Endometrium (tissue), 2 donors: ENCODE results near the gene WIPF3.

ENCODE experiments used
- FAIRE-seq: peaks from 2 replicates; lab custom pipeline; 2012; peaks lifted over from hg19 to GRCh38; lab: Jason Lieb, UNC
- donor health status: control.
- donor health status: control.

WIPF3 gene

DNA sequence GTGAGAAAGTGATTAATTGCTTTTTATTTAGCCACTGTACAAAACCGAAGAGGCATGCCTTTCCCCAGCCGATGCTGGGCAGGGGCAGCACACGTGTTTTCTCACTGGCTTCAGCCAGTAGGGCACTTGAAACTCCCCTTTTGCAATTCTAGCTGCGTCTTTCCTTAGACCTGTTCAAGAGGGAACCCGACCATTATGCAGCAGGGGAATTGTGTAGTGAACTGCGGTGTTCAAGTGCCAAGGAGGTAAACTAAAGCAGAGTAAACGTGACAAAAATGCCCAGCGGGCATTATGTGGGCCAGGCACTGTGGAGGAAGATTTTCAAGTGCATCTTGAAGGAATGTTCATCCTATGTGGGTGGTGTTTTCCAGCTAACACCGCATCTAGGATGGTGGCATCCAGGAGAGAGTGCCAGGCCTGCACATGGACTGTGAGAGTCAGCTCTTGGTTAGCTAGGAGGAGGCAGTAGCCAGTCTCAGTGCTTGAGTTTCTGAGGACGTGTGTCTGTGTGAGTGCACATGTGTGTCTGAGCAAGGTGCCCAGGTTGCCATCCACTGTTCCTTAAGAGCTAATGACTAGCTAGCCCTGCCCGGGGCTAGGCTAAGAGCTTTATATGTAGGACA is 3.3 kb downstream of the WIPF3 start:
- FAIRE-seq, result no peak

DNA sequence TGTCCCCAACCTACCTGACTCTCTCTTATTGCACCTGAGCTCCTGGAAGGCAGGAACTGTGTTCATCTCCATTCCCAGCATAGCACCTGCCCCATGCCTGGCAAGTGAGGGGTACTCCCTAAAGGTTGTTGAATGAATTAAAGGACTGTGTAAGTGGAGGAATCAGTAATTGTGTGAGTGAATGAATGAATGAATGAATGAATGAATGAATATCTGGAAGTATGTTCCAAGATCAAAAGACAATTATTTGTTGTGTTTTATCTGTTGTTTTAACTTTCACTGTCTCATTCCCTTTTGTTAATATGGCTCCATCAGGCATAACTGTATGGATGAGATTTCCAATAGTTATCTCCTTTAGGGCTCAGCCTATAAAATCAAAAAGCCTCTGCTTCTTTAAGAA is 4.0 kb downstream of the WIPF3 start:
- FAIRE-seq, result no peak

DNA sequence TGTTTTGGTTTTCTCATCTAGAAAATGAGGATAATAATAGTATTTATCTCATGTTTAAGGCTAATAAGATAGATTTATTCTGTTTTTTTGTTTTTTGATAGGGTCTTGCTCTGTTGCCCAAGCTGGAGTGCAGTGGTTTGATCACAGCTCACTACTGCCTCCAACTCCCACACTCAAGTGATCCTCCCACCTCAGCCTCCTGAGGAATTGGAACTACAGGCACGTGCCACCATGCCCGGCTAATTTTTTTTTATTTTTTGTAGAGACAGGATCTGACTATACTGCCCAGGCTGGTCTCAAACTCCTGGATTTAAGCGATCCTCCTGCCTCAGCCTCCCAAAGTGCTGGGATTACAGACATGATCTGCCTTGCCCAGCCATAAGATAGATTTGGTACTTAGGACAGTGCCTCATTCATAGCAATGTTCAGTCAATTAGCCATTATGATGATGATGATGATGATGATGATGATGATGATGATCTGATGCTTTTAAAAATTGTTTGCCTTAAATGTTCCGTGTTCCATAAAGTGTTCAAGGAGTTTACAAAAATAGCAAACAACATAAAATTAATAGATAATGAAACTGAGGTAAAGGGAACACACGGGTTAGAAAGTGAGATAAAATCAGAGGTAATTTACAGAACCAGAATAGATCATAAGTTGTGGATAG is 4.6 kb downstream of the WIPF3 start:
- no peak for FAIRE-seq

DNA sequence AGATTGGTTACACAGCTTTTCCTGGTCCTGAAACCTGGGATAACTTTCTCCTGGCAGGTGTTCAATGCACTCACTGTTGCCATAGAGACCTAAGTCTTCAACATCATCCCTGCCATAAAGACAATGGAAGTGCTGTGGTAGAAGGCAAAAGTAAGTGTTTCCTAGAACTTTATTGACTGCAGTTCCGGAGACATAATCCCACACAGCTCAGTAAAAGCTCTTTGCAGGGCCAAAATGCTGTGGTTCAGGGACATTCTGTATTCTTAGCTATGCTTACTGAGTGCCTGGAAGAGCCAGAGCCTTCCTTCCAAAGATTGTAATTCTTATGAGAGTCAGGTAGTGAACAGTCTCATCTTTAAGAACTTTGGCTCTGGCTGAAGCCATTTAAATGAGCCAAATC is 5.3 kb downstream of the WIPF3 start:
- no peak for FAIRE-seq

DNA sequence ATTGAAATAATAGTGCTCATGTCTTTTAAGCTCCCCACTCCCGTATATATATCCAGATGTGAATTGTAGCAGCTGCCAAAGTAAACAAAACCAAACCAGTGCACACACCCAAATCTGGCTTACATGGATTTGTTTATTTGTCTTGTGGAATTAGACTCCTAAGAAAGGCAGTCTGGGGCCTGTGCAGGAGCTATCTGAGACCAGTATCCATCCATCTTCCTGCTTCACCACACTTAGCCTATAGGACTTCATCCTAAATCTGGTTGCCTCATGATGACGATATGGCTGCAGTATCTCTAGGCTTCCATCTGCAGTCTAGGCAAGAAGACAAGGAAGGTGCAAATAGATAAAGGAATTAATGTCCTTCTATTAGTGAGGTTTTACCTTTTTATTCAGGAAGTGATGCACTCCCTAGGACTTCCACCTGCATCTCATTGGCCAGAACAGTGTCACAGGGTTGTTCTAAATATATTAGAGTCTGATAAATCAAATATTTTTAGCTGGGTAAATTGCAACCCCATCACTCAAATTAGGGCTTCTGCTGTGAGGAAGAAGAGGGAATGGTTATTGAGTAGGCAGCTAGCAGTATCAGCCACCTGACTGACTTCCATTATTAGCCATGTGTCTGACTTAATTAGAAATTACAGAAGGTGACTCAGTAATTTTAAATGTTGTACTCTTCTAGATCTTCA is 6.0 kb downstream of the WIPF3 start:
- FAIRE-seq, result peak; percentile 96

DNA sequence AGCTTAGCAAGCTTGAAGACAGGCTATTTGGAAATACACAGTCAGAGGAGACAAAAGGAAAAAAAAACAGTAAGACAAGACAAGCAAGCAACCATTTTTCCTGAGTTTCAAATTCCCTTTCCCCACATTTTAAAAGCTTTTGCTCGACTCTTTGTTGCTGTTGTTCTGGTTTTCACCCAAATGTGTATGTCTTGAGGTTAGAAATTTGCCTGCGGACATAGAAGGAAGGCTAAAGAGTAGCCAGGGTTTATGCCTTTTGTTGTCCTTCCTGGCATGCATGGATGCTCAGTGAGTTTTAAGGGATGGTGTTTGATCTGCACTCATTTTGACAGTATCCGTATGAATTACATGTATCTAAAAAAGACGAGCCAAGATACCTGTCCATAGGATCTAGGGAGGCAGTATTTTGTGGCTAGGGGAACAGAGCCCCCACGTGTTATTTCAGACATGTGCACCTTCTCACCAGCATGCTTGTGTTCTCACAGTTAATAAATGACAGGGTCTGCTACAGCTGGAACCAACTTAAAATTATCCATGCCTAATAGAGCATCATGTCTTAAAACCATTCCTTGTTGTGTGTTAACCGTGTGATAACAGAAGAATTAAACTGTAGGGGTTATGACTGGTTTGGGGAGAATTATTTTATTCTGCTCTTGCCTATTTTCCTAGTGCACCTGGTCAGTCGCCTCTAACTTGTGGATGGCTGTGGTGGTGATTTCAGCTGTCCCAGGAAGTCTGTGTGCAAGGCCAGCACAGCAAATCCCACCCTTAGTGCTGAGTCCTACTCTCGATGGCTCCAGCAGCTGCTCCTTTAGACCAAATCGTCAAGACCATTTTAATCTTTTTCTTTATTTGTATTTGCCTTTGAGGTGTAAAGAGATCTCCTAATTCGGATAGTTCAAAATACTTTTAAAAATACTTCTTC is 9.1 kb downstream of the WIPF3 start:
- FAIRE-seq, result no peak

DNA sequence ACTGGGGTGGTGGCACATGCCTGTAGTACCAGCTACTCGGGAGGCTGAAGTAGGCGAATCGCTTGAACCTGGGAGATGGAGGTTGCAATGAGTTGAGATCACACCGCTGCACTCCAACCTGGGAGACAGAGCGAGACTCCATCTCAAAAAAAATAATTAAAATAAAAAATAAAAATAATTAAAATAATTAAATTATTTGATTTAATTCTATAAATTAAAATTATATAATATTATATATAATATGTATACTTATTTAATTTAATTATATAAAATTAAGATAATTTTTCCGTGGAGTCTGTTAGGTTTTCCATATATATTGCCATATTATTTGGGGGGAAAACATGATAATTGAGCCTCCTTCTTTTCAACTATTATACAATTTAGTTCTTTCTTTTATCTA is 12.0 kb downstream of the WIPF3 start:
- FAIRE-seq, result no peak

DNA sequence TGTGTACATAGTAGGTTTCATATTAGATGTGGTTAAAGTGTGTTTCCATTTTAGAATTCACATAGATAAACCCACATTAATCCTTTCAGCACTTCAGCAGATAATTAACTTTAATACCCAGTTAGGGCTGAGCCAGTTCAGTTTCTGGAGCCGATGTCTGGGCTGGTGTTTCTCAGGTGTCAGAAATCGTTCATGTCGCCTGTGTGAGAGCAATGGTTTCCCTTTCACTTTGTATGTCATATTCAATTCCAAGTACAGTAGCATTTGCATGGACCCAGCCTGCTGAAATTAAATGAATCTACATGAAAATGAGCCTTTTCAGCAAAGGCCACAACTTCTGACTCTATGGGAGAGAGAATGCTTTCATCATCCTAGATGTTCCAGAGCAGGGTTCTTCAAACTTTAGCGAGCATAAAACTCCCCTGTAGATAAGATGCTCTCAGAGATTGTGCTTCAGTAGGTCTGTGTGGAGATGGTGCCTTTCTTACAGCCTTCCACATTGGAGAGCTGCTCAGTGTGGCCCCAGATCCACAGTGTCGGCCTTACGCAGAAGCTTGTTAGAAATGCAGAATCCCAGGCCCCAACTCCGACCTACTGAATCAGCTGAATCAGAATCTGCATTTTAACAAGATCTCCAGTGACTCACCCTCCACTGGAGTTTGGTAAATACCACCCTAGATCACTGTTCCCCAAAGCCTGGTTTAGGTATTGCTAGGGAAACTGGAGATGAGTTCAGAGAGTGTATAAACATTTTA is 19.6 kb downstream of the WIPF3 start:
- FAIRE-seq, result no peak

DNA sequence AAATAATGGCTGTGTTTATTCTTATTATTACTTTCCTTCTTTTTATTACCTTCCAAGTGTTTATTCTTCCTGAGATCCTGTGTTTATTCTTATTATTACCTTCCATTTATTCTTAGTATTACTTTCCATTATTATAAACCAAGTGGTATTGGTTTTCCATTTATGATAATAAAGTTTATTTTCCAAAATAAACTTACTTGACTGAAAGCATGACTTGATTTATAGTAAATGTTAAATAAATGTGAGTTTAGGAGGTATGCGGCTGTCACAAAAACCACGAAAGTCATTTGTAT is 20.2 kb downstream of the WIPF3 start:
- no peak for FAIRE-seq

DNA sequence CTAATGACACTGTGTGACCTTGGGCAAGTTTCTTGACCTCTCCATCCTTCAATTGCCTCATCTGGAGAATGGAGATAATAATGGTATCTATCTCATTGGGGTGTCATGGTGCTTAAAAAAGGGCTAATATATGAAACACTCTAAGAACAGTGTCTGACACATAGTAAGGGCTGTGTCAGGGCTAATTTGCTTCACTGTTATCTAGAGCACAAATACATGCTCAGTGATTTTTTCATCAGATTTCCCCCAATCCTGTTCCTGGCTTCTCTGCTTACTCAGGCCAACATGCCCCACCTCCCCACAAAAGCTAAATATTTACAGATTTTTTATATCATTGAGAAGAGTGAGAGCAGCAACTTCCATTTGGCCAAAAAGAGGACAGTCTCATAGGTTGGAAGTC is 20.6 kb downstream of the WIPF3 start:
- no peak for FAIRE-seq

DNA sequence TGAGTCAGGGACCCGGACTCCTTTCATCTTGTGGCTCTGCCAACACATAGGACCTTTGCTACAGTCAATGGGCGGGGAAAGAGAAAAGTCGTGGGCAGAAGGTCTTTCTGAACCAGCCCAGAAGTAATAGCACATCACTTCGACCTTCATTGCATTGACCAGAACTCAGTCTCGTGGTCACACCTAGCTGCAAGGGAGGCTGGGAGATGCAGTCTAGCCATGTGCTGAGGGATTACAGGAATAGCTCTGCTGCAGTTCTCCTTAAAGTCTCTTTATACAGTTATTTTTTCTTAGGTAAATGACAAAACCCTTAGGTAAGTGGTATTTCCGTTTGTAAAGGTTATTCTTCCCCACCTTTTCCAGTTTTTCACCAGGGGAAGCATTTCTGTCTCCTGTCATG is 25.4 kb downstream of the WIPF3 start:
- FAIRE-seq, result no peak

DNA sequence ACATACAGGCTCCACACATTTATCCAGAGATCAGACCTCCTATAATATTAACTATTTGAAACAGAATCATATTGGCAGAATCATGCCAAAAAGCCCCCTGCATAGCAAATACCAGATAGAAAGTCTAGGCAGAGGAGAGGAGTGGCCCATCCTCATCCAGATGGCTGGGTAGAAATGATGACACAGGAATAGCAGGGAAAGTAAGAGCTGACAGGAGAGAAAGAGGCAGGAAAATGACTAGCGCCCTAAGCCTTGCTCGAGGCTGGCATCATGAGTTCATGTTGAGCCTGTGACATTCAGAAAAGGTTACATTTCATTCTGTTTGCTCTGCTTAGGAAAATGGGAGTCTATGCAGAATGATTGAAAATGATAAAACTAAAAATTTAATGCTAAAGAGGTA is 27.6 kb downstream of the WIPF3 start:
- FAIRE-seq, result no peak

DNA sequence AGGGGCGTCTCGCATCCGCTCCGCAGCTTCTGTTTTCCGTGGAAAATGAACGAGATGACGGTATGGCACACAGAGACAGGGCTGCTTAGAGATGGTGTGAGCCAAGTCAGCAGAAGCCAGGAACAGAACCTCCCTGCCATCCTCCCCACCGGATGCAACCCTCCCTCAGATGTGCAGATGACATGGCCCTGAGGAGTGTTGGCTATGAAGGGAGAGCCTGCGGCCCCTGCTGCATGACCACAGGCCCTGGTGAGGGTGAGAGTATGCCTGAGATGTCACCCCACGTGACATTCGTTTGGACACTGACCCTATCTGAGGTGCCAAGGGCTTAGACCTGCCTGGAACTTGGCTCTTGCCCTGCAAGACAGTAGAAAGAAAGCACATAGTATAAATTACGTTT is 29.4 kb downstream of the WIPF3 start:
- FAIRE-seq, result no peak

DNA sequence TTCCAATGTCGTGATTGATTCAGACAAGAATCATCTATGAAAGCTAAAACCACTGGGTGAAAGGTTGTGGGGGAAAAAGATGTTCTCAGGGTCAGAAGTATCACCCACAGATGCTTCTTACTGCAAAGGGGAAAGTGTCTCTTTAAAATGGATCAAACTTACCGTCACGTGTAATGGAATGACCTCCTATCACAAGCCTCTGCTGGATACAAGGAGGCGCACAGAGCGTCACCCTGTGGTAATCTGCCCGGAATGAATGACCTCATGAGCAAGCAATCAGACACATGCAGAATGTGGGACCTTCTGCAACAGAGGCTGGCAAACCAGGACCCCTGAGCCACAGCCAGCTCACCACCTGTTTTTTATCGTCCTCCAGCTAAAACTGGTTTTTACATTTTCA is 33.0 kb downstream of the WIPF3 start:
- no peak for FAIRE-seq

DNA sequence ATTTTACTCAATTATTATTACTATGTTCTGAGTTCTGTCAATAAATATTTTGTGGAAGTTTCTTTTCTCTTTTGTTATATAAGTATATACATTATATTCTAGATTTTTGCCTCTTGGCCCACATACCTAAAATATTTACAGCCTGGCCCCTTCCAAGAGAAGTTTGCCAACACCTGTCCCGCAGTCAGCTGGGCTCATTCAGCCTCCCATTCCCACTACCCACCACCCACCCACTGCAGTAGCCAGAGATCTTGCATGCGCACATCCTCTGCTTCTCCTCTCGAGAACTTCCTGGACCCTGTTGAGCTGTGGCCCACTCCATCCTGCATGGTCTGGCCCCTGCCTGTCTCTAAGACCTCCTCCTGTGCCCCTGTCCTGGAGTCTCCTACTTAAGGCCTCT is 33.6 kb downstream of the WIPF3 start:
- no peak for FAIRE-seq

DNA sequence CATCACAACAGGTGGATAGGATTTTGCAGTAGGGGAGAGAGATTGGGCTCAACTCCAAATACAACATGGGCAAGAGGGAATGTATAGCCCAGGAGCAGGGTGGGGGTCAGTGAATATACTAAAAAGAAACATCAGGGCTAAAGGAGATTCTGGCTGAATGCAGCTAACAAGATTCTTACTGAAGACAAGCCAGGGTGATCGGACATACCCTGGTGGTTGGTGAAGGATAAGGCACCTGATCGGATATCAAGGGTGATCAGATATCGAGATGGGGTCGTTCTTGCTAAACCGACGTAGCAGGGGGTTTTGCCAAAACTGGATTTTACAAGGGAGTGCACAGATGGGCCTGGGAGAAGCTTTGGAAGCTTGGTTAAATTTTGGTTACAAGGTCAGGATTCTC is 34.4 kb downstream of the WIPF3 start:
- no peak for FAIRE-seq

DNA sequence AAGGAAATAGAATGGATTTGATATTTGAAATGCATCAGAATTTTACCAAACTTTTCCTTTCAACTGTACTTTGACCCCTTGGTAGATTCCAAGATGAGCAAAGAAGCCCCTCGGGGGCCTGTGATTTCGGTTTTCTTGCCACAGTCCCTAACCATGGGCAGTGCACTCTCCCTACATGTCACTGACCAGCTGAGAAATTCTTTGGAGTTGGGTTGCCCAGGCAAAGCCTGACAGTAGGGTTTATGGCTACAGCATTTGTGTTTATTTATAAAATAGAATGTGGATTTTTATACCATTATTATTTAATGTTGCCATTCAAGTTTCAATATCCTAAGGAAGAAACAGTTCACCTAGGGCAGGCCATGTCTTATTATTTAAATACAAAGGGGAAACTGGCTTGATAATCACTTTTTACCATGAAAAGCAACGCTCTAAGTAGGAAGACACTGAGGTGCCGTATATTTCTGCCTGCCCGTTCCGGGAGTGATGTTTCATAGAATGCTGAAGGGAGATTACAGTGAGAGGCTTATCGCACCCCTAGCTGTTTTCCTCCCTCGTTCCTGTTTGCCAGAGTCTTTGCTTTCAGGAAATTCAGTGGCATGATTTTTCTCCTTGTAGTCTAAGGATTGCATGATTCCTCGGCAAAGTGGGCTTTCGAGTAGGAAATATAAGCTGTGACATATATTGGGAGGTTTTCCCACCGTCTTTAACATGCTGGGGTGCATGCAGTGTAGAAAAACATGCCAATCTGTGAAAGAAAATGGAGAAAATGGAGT is 35.8 kb downstream of the WIPF3 start:
- FAIRE-seq, result no peak

DNA sequence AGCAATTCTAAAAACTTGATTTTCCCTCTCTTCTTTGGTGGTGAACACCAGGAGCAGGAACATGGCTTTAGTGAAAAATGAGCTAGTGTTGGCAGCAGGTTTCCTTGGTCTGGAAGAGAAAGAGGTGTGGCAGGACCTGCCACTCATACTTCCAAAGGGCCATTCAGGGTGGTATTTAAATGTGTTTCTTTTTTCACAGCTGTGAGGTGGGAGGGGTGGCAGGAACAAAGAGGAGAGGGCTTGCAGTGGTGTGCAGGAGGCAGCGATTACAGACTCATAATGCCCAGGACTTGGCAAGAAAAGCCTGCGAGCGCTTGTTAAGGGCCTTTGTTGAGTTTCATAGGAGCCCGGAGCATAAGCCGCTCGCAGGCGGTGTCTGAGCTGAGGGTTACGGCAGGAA is 36.8 kb downstream of the WIPF3 start:
- FAIRE-seq, result no peak

DNA sequence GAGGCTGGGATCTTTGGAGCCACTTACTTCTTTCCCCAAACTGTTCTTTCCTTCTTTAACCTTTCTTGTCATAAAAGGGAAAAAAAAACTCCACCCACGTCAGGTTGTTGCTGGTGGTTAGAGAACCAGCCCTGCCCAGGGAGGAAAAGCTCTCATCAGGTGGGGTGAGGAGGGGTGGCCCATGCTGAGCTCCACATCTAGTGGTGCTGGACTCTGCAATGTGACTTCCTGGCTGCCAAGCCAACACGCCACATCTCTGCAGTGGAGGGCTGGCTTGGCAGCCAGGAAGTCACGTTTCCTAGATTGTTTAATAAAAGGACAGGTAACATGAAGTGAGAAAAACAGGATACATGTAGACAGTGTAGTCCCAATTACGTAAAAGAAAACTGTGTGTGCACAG is 37.4 kb downstream of the WIPF3 start:
- no peak for FAIRE-seq

DNA sequence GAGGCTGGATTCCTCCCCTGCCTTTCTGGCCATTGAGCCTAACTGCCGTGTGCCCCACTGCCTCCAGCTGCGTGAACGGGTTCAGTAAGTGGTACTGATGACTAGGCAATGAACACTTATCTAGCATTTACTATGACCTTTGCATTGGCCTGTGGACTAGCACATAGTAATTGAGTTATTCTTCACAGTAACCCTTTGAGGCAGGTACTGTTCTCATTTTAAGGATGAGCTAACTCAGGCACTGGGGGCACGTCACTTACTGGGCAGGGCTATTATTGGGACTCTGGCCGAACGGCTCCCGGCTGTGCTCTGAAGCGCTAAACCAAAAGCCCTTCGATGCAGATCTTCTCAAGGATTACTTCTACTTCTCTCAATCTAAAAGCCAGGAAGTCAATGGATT is 38.3 kb downstream of the WIPF3 start:
- FAIRE-seq, result no peak

DNA sequence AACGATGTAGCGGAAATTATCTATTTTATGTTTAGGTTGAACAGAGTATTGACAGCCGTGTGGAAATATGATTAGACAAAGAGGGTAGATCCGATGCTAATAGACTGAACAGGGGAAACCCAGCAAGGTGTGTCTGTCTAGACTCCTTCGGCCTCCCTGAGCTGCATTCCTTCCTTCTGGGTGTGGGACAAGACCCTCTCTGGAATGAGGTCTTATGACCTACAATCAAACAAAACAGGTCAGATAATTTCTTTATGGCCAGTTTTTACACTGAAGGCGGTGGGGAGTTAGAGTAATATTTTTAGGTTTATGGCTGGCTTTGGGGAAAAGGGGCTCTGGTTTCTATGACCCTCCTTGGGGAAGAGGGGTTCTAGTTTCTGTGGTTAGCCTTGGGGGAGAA is 41.2 kb downstream of the WIPF3 start:
- no peak for FAIRE-seq
